Adrenal gland (tissue), 5 donors: ENCODE measurements around the gene CLCF1.

Experiments
- POLR2A ChIP-seq, 2 donors: fragments of 450-650 bp; IDR thresholded peaks; one replicate each; pipeline ENCODE4 v1.6.1; 2017; ENCODE audit warnings: antibody characterized with exemption in 2 of 2, mild to moderate bottlenecking in 2 of 2, moderate library complexity in 1 of 2
- TF ChIP-seq, protein P1 (sequence below), 6 experiments: fragments of 450-650 bp in 4 of 6; fragments of 200-600 bp in 2 of 6; sonication (generic) in 1 of 6; IDR thresholded peaks; 1 replicate in 5 of 6; 2 replicates in 1 of 6; pipeline versions ENCODE4 v1.5.1 to v1.8.0; 2016 to 2021; ENCODE audit warnings: antibody characterized with exemption in 6 of 6, mild to moderate bottlenecking in 2 of 6, moderate library complexity in 1 of 6
- donor health status: DM: no; HTN: no; CAD: no.

DNA sequence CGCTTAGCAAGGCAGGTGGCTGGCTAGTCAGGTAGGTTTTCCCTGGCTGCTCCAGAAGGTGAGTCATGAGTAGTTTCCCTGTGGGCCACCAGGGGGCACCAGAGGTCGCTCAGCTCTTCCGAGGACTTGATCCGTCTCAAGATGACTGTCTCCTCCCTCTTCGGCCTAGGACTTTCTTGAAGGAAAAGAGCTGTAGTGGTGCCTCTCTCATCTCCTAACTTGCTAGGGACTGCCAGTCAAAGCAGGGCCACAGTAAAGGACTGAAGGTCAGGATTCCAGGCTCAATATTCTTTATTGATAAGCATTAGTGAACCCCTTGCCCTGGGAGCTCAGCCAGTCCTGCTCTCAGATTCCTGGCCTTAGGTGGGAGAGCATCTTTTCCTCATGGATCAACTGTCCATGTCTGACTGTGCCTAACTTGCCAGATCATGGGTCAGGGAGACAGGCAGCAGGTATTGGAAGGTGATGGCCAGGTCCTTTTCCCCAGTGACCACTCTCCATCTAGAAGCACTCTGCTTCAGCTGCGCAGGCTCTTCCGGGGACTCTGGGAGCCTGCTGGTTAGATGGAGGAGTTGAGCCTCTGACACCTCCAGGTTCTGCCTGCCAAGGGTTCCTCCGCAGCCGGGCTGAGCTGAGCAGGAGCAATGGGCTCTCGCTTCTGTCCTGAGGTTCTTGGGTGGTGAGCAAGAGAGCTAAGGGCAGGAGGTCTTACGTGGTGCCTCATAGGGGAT, 22.0 kb downstream of the CLCF1 start:
- TF ChIP-seq, protein P1, sequence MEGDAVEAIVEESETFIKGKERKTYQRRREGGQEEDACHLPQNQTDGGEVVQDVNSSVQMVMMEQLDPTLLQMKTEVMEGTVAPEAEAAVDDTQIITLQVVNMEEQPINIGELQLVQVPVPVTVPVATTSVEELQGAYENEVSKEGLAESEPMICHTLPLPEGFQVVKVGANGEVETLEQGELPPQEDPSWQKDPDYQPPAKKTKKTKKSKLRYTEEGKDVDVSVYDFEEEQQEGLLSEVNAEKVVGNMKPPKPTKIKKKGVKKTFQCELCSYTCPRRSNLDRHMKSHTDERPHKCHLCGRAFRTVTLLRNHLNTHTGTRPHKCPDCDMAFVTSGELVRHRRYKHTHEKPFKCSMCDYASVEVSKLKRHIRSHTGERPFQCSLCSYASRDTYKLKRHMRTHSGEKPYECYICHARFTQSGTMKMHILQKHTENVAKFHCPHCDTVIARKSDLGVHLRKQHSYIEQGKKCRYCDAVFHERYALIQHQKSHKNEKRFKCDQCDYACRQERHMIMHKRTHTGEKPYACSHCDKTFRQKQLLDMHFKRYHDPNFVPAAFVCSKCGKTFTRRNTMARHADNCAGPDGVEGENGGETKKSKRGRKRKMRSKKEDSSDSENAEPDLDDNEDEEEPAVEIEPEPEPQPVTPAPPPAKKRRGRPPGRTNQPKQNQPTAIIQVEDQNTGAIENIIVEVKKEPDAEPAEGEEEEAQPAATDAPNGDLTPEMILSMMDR (IDR thresholded peaks at IDR 0.05), result peak; percentile 77 to 92 (median 88)
- TF ChIP-seq POLR2A (IDR thresholded peaks at IDR 0.05), result no peak
